Activated B cell treated with CpG ODN at 0.5 μM for 24 hours (primary cell): ENCODE measurements around the gene RBMS3. TPM values are rescaled to one million over a fixed set of nuclear protein-coding genes. Genes with fewer than 3 reads are reported as not detected.

Experiments
- ATAC-seq: fragments of 200-7000 bp; cut with Tn5 transposase; one replicate; pipeline ENCODE4 v1.10.0; 2021; ENCODE audit warnings: low read depth, mild to moderate bottlenecking, moderate library complexity
- CTCF ChIA-PET: fragments of 350-600 bp; sonication (Branson Sonifier 250); formaldehyde crosslinking; loops from one replicate; lab custom pipeline; 2021; ENCODE audit warnings: antibody characterized with exemption; lab: Charles Lee
- POLR2A ChIA-PET: fragments of 350-600 bp; sonication (Branson Sonifier 250); formaldehyde crosslinking; loops from one replicate; lab custom pipeline; 2021; ENCODE audit warnings: antibody characterized with exemption; lab: Charles Lee
- DNase-seq: peaks from one replicate; pipeline ENCODE4 v3.0.0; 2022
- H3K27ac Mint-ChIP-seq: one replicate; pipeline ENCODE4 v1.8.0; 2020; ENCODE audit warnings: mixed read lengths
- H3K27me3 Mint-ChIP-seq: one replicate; pipeline ENCODE4 v1.8.0; 2021; ENCODE audit warnings: mixed read lengths
- H3K36me3 Mint-ChIP-seq: one replicate; pipeline ENCODE4 v1.8.0; 2021; ENCODE audit warnings: low read depth, mixed read lengths
- H3K4me1 Mint-ChIP-seq: one replicate; pipeline ENCODE4 v1.8.0; 2021; ENCODE audit warnings: mixed read lengths
- H3K4me3 Mint-ChIP-seq: one replicate; pipeline ENCODE4 v1.8.0; 2020; ENCODE audit warnings: mild to moderate bottlenecking, mixed read lengths
- H3K9me3 Mint-ChIP-seq: one replicate; pipeline ENCODE4 v1.8.0; 2020; ENCODE audit warnings: mixed read lengths
- CTCF ChIP-seq: fragments of 200-600 bp; IDR thresholded peaks from one replicate; pipeline ENCODE4 v1.8.0; 2022; ENCODE audit warnings: antibody characterized with exemption, mild to moderate bottlenecking
- intact Hi-C: fragments of 100-400 bp; cut with micrococcal nuclease; formaldehyde crosslinking; loops from one replicate; pipeline ENCODE4 v1.15.1; 2024
- total RNA-seq: library from RNA; stranded (reverse); gene quantifications from 2 replicates; pipeline ENCODE4 v1.2.3, GENCODE V29; 2022

RBMS3 gene
- total RNA-seq, 1 donor from 2014 or later, result 0.31 TPM

- ChIA-PET CTCF (no interaction called here), POLR2A (no interaction called here)
- no peak for DNase-seq
- H3K9me3 Mint-ChIP-seq, result no peaks in the 10 kb centered on the region
- no peaks in the 10 kb centered on the region for H3K27me3 Mint-ChIP-seq
- no peak for ATAC-seq
- no peaks in the 10 kb centered on the region for H3K36me3 Mint-ChIP-seq
- TF ChIP-seq CTCF, result no peak
- no peak overlapping the region for H3K4me3 Mint-ChIP-seq
- intact Hi-C loops, result no loop called here
- H3K27ac Mint-ChIP-seq, result no peak overlapping the region
- H3K4me1 Mint-ChIP-seq, result no peaks in the 10 kb centered on the region
Measured at GRCh38 chr3:29708884-29709283, 428.0 kb downstream of the RBMS3 start.

- intact Hi-C loops, result no loop called here
- Mint-ChIP-seq H3K27me3 (no peaks in the 10 kb centered on the region), H3K27ac (no peak overlapping the region), H3K4me1 (no peaks in the 10 kb centered on the region), H3K36me3 (no peaks in the 10 kb centered on the region), H3K9me3 (no peaks in the 10 kb centered on the region), H3K4me3 (no peak overlapping the region)
- POLR2A ChIA-PET, result no interaction called here
- no peak for ATAC-seq
- TF ChIP-seq CTCF, result no peak
- DNase-seq, result no peak
- CTCF ChIA-PET, result no interaction called here
Measured at GRCh38 chr3:29711255-29711771, 430.4 kb downstream of the RBMS3 start.

- no peak overlapping the region for H3K4me3 Mint-ChIP-seq
Measured at GRCh38 chr3:29716213-29716612, 435.3 kb downstream of the RBMS3 start.

GRCh38 chr3:29718661-29719065 lies 437.8 kb downstream of the RBMS3 start:
- Mint-ChIP-seq H3K36me3 (no peaks in the 10 kb centered on the region), H3K9me3 (no peaks in the 10 kb centered on the region), H3K4me3 (no peak overlapping the region), H3K4me1 (no peaks in the 10 kb centered on the region), H3K27me3 (no peaks in the 10 kb centered on the region), H3K27ac (no peak overlapping the region)
- intact Hi-C loops, result no loop called here
- DNase-seq (no peak), ATAC-seq (no peak)
- CTCF ChIA-PET, result no interaction called here
- POLR2A ChIA-PET, result no interaction called here
- TF ChIP-seq CTCF, result no peak

More at GRCh38 chr3:29716213-29716612, 435.3 kb downstream of the RBMS3 start:
- CTCF ChIA-PET, result no interaction called here
- no peak for TF ChIP-seq CTCF
- Mint-ChIP-seq H3K27ac (no peak overlapping the region), H3K27me3 (no peaks in the 10 kb centered on the region), H3K36me3 (no peaks in the 10 kb centered on the region), H3K4me1 (no peaks in the 10 kb centered on the region), H3K9me3 (no peaks in the 10 kb centered on the region)
- intact Hi-C loops, result no loop called here
- POLR2A ChIA-PET, result no interaction called here
- ATAC-seq (no peak), DNase-seq (no peak)

GRCh38 chr3:29720665-29721064 lies 439.8 kb downstream of the RBMS3 start:
- H3K9me3 Mint-ChIP-seq, result no peaks in the 10 kb centered on the region
- ATAC-seq, result no peak

More at GRCh38 chr3:29720665-29721064, 439.8 kb downstream of the RBMS3 start:
- Mint-ChIP-seq H3K36me3 (no peaks in the 10 kb centered on the region), H3K4me3 (no peak overlapping the region), H3K27me3 (no peaks in the 10 kb centered on the region), H3K4me1 (no peaks in the 10 kb centered on the region), H3K27ac (no peak overlapping the region)
- DNase-seq, result no peak
- intact Hi-C loops, result no loop called here
- ChIA-PET POLR2A (no interaction called here), CTCF (no interaction called here)
- TF ChIP-seq CTCF, result no peak
